GM12864 (cell line): ENCODE data around the gene SEC16A.

Source experiments
- DNase-seq: peaks from one replicate; pipeline ENCODE4 v3.0.0-alpha.2; 2011; ENCODE audit warnings: low read depth
- H3K4me3 ChIP-seq: 2 replicates; pipeline ENCODE4 v1.5.1; 2011; ENCODE audit warnings: mild to moderate bottlenecking, low read depth, low read length, control low read depth
- TF ChIP-seq, protein P1 (sequence below): IDR thresholded peaks from 2 replicates; pipeline ENCODE4 v1.5.1; 2011; ENCODE audit warnings: low read depth, mild to moderate bottlenecking, moderate library complexity, low read length, control low read depth, inconsistent platforms; ENCODE audit errors: missing control alignments

The SEC16A gene

DNA sequence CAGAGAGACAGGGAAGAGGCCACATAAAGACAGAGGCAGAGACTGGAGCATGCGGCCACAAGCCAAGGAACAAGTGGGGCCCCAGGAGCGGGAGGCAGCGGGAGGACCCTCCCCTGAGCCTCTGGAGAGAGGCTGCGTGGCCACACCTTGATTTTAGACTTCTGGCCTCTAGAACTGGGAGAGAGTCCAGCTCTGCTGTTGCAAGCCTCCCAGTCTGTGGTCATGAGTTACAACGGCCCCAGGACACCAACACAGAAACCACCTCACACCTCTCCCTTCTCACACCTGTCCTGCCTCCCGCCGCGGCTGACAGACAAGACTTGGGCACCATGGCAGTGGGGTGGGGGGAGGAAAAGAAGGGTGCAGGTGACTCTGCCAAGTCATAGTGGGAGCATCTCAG, 45.4 kb downstream of the SEC16A start:
- peak overlapping the region; percentile 89 for H3K4me3 ChIP-seq
- TF ChIP-seq, protein P1, sequence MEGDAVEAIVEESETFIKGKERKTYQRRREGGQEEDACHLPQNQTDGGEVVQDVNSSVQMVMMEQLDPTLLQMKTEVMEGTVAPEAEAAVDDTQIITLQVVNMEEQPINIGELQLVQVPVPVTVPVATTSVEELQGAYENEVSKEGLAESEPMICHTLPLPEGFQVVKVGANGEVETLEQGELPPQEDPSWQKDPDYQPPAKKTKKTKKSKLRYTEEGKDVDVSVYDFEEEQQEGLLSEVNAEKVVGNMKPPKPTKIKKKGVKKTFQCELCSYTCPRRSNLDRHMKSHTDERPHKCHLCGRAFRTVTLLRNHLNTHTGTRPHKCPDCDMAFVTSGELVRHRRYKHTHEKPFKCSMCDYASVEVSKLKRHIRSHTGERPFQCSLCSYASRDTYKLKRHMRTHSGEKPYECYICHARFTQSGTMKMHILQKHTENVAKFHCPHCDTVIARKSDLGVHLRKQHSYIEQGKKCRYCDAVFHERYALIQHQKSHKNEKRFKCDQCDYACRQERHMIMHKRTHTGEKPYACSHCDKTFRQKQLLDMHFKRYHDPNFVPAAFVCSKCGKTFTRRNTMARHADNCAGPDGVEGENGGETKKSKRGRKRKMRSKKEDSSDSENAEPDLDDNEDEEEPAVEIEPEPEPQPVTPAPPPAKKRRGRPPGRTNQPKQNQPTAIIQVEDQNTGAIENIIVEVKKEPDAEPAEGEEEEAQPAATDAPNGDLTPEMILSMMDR = no peak
- DNase-seq = no peak

DNA sequence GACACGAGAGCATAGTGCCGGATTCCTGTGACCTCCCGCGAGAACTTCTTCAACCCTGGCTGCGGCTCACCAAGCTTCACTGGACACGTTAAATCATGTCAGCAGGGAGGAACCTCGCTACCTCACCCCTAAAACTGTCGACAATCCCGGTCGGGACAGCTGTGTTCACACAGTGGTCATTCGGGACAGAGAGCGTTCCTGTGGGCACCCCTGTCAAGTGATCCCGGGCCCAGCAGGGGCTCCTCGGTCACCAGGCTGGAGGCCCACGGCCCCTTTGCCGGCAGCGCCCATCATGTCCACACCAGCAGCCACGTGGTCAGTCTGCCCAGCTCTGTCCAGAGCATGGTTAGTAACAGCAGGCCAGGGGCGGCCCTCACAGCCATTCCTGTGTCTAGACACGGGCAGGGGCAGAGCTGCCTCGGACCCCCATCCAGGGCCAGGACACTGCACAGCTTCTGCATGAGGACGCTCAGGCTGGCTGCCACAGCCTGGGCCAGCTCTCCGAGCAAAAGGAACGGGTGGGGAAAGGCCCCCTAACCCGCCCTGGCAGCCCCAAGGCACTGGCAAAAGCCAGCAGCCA, 46.7 kb downstream of the SEC16A start:
- TF ChIP-seq, protein P1 = no peak
- DNase-seq = no peak
- H3K4me3 ChIP-seq = no peak overlapping the region

DNA sequence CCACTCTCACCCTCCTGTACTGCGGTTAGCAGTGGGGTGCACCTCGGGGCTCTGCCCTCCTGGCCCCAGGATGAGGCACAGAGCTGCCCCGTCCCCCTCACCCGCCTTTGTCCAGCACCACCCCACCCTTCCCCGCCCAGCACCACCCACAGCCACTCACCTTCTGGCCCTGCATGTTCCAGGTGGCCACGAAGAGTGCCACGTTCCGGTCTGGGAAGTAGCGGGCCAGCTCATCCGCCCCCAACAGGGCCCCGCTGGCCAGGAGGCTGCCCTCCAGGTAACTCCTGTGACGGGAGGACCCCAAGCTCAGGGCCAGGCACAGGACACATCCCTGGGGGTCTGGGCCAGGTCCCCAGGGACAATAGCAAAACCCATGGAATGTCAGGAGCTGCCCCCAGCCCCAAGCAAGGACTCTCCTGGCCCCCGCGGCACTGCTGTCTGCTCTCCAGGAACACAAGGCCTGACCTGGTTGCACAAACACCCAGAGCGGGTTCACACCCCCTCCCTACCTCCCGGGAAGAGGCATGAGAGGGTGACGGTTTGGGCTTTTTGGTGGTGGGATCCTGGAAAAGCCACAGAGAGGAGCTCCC, 48.2 kb downstream of the SEC16A start:
- DNase-seq = no peak
- no peak overlapping the region for H3K4me3 ChIP-seq
- TF ChIP-seq, protein P1 = no peak

DNA sequence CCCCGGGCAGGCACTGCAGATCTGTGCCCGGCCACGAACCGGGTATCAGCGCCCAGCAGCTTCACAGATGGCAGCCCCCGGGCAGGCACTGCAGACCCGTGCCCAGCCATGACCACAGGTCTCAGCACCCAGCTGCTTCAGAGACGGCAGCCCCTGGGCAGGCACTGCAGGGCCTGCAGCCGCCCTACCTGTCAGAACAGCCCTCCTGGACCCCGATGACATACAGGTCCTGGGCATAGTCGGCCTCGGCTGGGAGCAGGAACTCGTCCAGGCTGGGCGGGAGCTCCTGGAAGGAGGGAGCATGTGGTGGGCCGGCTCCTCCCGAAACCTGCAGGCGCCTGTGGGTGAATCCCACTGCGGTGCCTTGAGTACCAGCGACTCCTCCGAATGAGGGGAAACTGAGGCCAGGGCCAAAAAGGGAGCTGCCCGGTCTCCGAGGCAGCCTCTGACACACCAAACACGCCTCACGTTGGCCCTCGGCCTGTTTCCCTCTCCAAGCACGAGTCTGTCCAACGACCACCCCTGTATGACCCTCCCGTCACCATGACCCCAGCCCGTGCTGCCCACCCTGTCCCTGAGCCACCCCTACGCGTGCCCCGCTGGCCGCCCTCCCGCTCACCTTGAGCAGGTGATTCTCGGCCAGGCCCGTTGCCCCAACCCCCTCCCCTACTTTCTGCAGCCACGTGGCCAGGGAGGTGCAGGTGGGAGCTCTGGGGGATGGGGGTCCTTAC, 48.8 kb downstream of the SEC16A start:
- no peak overlapping the region for H3K4me3 ChIP-seq
- no peak for DNase-seq
- TF ChIP-seq, protein P1 = no peak

DNA sequence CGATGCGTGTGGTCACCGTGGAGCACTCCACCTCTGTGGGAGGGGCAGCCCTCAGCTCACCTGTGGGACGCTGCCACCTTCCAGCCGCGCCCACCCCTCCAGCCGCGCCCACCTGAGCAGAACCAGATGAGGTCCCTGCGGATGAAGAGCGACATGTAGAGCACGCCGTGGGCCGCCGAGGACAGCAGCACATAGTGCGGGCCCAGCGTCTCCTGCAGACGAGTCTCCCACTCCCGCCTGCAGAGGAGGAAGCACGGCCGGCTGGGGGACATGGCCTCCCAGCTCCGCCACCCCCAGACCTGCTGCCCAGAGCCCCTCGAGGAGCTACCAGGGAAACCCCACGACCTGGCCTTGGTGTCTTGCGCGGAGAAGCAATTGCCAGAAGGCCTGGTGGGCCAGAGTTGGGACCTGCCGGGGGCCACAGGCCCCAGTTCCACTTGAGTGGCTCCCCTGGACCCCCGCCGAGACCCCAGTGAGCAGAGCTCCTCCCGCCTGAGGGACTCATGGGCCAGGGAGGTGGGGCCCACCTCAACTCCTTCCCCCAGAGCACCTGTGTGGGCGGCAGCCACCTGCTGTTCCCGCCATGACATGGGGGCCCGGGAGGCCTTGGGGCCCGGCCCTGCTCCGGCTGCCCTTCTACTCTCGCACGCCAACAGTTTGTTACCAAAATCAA, 49.7 kb downstream of the SEC16A start:
- no peak overlapping the region for H3K4me3 ChIP-seq
- TF ChIP-seq, protein P1 = no peak
- no peak for DNase-seq

DNA sequence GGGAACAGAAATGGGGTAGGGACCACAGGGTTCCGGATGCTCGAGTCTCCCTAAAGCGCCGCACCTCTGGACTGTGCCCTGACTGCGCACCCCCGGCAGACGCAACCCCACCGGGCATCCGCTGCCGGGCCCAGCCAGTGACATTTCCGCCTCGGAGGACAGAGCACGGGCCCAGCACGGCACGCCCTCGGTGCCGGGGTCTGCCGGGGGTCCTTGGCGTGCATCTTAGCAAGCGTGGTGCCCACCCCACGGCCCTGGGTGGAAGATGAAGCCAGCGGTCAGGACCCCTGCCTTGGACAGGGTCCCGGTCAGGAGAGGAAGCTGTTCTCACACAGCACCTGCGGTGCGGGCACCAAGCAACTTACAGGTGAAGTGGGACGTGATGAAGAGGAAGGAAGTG, 50.2 kb downstream of the SEC16A start:
- TF ChIP-seq, protein P1 = no peak
- no peak overlapping the region for H3K4me3 ChIP-seq
- DNase-seq = no peak
